ENCODE data around the gene NPDC1.

Gene NPDC1

DNA sequence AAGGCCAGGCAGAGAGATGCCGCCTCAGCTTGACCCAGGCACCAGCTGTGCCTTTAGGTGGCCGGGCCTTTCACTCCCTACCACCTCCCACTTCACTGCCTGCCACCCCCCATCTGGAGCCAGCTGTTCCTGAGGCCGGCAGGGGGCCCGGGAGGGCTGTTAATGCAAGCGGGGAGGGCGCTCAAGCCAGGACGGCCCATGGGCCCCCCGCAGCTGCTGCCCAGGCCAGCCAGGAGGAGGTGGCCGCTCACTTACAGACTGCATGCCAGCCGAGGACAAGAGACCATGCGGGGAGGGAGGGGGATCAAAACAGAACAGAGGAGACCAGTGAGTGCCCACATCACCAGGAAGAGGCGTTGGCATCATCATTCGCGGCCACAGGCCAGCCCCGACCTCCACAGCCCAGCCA is 22.4 kb downstream of the NPDC1 start:
- TF ChIP-seq CTCF (IDR thresholded peaks at IDR 0.05; ENCODE audit: low read depth, low read length), result no peak
- no peak for DNase-seq (ENCODE audit: extremely low read depth, low read depth)

DNA sequence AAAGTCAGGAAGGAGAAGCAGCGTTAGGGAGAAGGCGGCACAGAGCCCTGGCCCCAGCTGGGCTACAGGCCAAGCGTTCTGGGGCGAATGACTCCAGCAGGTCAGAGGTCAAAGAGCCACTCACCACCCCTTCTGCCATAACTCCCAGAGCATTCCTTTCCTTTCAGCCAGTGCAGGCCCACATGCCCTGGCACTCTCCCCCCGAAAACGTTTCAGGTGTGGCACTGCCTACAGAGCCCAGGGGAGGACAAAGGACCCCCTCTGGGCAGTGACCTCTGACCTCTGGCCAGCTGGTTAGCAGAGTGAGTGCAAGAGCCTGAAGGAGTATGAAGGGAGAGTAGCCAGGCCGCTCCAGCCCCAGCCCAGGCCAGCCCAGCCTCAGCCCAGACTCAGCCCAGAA is 22.8 kb downstream of the NPDC1 start:
- TF ChIP-seq CTCF (IDR thresholded peaks at IDR 0.05; ENCODE audit: low read depth, low read length), result no peak
- DNase-seq (ENCODE audit: extremely low read depth, low read depth), result no peak

DNA sequence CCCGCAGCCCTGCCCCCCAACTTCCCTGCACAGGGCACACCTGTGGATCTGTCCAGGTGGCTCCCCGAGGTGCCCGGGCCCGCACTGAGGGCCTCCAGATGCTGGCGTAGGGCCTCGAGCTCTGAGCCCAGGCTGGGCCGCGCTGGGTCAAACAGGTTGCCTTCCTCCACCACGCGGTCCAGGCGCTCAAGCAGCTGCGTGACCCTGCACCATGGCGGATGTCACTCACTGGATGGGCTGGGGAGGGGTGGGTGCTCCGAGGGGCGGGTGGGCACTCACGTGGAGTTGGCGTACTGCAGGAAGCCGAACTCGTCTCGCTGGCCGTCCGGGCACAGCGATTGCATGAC is 23.3 kb downstream of the NPDC1 start:
- no peak for TF ChIP-seq CTCF (IDR thresholded peaks at IDR 0.05; ENCODE audit: low read depth, low read length)
- no peak for DNase-seq (ENCODE audit: extremely low read depth, low read depth)

DNA sequence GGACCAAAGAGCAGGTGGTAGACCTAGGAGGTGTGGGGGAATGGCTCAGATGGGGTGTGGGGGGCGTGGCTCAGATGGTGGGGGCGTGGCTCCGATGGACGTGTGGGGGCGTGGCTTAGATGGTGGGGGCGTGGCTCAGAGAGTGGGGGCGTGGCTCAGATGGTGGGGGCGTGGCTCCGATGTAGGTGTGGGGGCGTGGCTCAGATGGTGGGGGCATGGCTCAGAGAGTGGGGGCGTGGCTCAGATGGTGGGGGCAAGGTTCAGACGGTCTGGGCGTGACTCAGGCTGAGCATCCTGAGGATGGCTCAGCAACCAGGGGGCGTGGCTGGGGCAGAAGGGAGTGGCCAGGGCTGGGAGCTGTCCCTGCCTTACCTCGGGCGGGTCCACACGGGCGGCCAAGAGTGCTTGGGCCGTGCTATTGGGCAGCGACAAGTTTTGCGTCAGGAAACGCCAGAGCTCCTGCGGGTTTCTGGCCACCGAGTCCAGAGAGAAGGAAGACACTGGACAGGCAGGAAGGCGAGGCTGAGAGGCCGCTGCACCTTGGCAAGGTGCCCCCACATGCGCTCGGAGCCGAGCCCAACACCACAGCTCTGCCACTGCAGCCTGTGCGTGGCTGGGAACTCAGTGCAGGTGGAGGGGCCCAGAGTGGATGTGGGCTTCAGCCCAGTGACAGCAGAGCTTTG is 23.9 kb downstream of the NPDC1 start:
- no peak for TF ChIP-seq CTCF (IDR thresholded peaks at IDR 0.05; ENCODE audit: low read depth, low read length)
- no peak for DNase-seq (ENCODE audit: extremely low read depth, low read depth)

DNA sequence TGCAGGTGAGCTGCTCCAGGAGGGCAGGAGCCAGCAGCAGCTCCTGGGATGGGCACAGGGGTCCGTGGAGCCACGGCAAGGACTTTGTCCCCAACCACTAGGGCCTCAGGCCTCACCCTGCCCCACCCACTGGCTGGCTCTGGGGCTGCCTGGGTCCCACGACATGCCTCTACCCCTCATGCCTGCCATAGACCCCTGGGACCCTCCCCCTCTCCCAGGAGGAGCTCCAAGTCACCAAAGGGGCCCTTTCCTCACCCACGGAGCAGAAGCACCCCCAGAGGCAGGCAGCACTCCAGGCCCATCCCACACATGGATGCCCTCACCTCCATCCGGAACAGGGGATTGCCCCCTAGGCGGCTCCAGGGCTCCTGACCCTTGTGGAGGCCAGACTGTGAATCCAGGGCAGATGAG is 24.4 kb downstream of the NPDC1 start:
- DNase-seq (ENCODE audit: extremely low read depth, low read depth), result no peak
- TF ChIP-seq CTCF (IDR thresholded peaks at IDR 0.05; ENCODE audit: low read depth, low read length), result no peak

DNA sequence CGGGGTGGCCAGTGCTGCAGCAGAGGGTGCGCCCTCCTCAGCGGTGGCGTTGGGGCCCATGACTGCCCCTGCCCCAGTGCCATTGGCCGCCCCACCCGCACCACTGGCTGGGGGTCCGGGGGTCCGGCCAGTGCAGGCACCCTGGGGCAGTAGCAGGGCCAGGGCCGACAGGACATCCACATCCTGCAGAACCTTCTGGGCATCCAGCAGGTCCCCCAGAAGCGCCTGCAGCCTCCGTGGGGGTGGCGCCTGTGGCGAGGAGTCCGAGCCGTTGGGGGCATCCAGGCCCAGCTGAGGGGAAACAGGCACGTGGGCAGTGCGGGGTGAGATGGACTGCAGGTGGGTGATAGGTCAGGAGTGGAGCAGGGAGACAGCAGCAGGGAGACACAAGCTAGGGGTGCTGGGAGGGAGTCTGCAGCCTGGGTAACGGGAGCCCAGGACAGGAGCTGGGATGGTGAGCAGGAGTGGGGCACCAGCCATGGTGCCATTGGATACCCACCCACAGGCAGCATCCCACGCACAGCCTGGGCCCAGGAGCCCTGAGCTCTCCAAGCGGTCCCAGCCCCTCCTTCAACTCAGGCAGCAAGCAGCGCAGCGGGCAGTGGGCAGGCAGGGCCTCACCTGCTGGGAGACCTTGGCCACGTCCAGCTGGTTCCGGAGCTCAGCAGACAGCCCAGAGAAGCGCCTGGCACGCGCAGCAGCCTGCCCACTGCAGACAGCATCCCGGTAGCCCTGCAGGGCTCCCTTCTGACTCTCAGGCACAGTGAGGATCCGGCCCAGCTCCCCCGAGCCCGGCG is 25.0 kb downstream of the NPDC1 start:
- no peak for TF ChIP-seq CTCF (IDR thresholded peaks at IDR 0.05; ENCODE audit: low read depth, low read length)

DNA sequence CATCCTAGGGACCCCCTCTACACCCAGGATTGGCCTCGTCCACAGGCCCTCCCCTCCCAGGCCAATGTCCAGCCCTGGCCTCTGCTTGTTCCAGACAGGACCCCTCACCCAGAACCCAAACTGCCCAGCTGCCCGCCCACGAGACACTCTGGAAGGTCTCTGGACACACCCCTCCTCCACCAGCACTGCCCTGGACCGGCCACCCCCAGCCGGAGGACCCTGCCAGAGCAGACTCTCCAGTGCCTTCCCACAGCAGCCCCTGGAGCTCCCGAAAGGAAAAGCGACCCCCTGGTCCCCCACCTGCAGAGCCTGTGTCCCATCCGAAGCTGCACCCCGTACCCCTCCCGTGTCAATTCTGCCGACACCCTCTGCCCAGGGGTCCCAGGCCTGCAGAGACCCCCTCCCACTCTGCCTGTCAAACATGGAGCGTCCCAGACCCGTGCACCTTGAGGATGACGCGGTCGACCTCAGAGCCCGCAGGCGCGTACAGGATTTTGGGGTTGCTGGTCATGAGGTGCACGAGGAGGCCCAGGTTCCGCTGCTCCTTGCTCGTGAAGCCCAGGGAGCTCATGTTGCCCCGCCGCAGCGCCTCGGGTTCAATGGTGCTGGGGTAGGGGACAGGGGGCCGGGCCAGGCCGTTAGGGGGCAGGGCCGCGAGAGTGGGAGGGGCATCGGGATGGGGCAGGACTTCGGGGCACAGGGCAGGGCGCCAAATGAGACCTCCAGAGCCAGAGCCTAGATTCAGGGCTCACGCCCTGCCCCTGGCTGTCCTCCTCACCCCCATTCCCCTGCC is 25.9 kb downstream of the NPDC1 start:
- no peak for DNase-seq (ENCODE audit: extremely low read depth, low read depth)

More for the DNA sequence above, 25.0 kb downstream of the NPDC1 start:
- DNase-seq (ENCODE audit: extremely low read depth, low read depth), result no peak

More for the DNA sequence above, 25.9 kb downstream of the NPDC1 start:
- no peak for TF ChIP-seq CTCF (IDR thresholded peaks at IDR 0.05; ENCODE audit: low read depth, low read length)

Data from AG09319 (cell line).